ENCODE results near the gene CCDC112. TPM values are rescaled to one million over a fixed set of nuclear protein-coding genes. Genes with fewer than 3 reads are reported as not detected.

CCDC112 gene, protein sequence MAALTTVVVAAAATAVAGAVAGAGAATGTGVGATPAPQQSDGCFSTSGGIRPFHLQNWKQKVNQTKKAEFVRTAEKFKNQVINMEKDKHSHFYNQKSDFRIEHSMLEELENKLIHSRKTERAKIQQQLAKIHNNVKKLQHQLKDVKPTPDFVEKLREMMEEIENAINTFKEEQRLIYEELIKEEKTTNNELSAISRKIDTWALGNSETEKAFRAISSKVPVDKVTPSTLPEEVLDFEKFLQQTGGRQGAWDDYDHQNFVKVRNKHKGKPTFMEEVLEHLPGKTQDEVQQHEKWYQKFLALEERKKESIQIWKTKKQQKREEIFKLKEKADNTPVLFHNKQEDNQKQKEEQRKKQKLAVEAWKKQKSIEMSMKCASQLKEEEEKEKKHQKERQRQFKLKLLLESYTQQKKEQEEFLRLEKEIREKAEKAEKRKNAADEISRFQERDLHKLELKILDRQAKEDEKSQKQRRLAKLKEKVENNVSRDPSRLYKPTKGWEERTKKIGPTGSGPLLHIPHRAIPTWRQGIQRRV
- 8.8 to 9.6 TPM (median 9.1 TPM) in 3 replicates for total RNA-seq

DNA sequence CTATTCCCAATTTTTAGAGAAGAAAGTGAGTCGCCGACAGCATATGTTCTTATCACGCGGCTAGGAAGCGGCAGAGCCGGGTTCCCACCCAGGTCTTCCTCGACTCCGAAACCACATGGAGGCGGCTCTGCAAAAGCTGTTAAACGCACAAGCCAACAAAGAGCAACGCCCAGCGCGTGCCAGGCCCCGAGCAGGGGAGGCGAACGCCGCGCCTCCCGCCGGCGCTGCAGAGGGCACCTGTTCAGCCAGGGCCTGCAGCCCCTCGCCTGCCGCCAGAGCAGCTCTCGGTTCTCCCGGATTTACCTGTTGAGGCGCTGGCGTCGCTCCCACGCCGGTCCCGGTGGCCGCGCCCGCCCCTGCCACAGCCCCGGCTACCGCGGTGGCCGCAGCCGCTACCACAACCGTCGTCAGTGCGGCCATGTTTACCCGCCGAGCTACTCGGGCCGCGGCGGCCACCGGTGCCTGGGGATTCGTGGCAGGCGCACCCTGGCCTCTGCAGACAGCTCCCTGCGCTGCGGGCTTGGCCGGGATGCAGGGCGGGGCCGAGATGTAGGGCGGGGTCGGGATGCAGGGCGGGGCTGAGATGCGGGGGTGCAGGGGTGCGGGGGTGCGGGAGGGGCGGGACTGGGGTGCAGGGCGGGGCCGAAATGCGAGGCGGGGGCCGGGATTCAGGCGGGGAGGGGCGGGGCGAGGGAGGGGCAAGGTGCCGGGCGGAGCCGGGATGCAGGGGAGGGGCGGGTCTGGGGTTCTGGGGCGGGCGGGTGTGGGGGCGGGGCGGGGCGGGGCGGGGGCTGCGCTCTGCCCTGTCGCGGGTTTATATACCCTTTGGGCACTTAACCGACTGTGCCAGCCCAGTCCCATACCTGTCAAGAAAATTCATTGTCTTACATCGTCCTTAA lies at the start of gene CCDC112:
Gene CCDC112 (minus strand): TSS at position 531 of the 899 bp plus-strand sequence. CDS start 111 bp downstream, at position 420.
- peaks cover 9% of the 10 kb centered on the region for H3K36me3 Mint-ChIP-seq
- TF ChIP-seq, protein P1, sequence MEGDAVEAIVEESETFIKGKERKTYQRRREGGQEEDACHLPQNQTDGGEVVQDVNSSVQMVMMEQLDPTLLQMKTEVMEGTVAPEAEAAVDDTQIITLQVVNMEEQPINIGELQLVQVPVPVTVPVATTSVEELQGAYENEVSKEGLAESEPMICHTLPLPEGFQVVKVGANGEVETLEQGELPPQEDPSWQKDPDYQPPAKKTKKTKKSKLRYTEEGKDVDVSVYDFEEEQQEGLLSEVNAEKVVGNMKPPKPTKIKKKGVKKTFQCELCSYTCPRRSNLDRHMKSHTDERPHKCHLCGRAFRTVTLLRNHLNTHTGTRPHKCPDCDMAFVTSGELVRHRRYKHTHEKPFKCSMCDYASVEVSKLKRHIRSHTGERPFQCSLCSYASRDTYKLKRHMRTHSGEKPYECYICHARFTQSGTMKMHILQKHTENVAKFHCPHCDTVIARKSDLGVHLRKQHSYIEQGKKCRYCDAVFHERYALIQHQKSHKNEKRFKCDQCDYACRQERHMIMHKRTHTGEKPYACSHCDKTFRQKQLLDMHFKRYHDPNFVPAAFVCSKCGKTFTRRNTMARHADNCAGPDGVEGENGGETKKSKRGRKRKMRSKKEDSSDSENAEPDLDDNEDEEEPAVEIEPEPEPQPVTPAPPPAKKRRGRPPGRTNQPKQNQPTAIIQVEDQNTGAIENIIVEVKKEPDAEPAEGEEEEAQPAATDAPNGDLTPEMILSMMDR (IDR thresholded peaks at IDR 0.05; ENCODE audit: unreplicated experiment) = no peak
- H3K4me1 Mint-ChIP-seq = peaks cover 12% of the 10 kb centered on the region
- peak within 1 kb of the TSS; percentile 90 for H3K4me3 Mint-ChIP-seq
- H3K9me3 Mint-ChIP-seq = peaks cover 19% of the 10 kb centered on the region
- H3K27ac Mint-ChIP-seq = peak within 1 kb of the TSS; percentile 89
- peaks cover 9% of the 10 kb centered on the region for H3K27me3 Mint-ChIP-seq (ENCODE audit: low read depth)
- DNase-seq (ENCODE audit: low spot score in 2 of 2, unreplicated experiment in 2 of 2) = peak; percentile 64 to 74

DNA sequence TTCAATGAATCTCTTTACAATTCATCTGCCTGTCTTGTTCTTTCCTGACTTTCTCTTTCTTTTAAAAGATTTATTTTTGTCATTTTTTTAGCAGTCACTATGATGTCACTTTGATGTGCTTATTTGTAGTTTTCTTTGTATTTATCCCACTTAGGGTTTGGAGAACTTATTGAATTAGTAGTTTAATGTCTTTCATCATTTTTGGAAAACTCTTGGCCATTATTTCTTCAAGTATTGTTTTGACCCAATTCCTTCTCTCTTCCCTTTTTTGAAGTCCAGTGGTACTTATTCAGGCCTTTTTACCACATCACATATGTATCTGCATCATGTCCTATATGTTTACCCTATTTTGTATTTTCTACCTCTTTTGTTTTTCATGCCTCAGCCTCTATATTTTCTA lies 48.9 kb upstream of the CCDC112 start:
- Mint-ChIP-seq H3K36me3 (no peaks in the 10 kb centered on the region), H3K27me3 (ENCODE audit: low read depth) (no peaks in the 10 kb centered on the region), H3K9me3 (peaks cover 15% of the 10 kb centered on the region), H3K4me1 (peaks cover 6% of the 10 kb centered on the region), H3K27ac (no peak overlapping the region), H3K4me3 (no peak overlapping the region)
- no peak for DNase-seq (ENCODE audit: low spot score in 2 of 2, unreplicated experiment in 2 of 2)
- TF ChIP-seq, protein P1 (IDR thresholded peaks at IDR 0.05; ENCODE audit: unreplicated experiment) = no peak

DNA sequence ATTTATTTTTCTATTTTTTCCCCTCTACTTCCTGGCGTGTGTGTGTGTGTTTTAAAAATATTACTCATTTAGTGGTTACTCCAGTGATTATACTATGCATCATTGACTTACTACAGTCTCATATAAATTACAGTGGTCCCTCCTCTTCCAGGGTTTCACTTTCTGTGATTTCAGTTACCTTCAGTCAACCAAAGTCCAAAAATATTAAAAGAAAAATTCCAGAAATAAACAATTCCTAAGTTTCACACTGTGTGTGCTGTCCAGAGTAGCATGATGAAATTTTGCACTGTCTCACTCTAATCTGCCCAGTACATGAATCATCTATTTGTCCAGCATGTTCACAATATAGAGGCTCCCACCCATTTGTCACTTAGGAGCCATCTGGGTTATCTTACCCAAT lies 47.4 kb upstream of the CCDC112 start:
- Mint-ChIP-seq H3K27ac (no peak overlapping the region), H3K27me3 (ENCODE audit: low read depth) (no peaks in the 10 kb centered on the region), H3K4me1 (peaks cover 6% of the 10 kb centered on the region), H3K4me3 (no peak overlapping the region), H3K9me3 (peaks cover 15% of the 10 kb centered on the region), H3K36me3 (no peaks in the 10 kb centered on the region)
- TF ChIP-seq, protein P1 (IDR thresholded peaks at IDR 0.05; ENCODE audit: unreplicated experiment) = no peak
- DNase-seq (ENCODE audit: low spot score in 2 of 2, unreplicated experiment in 2 of 2) = no peak

DNA sequence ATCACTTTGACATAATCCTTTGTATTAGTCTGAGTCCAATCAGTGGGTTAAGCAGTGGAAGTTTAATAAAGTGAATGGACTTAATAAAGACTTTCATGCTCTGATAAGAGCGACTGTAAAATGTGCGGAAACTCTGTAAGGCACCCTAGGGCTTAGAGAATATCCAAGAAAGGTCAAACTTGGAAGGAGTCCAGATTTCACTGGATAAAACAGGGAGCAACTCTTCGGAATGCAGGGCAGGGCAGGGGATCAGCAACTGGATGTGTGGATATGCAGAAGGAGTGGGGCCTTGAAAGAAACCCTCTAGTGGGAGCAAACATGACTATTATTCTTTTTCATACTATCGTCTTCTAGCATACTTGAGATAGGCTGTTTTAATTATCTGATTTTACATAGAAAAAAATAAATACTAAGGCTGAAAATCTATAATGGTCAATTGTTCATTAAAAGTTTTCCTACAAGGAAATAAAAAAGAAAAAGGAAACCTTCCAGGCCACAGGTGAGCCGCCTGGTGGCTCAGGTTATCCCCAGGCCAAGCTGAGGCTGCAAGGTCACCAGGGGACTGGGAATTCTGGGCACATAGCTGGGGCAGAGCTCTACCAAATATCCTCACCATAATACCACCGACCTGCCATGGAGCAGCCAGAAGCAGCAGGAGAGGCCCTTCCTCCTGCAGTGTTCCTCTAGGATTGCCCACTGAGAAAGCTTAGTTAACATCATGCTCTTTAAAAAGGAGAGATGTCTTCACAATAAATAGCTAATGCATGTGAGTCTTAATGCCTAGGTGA lies 46.3 kb upstream of the CCDC112 start:
- no peak for DNase-seq (ENCODE audit: low spot score in 2 of 2, unreplicated experiment in 2 of 2)
- Mint-ChIP-seq H3K36me3 (no peaks in the 10 kb centered on the region), H3K27me3 (ENCODE audit: low read depth) (no peaks in the 10 kb centered on the region), H3K9me3 (peaks cover 15% of the 10 kb centered on the region), H3K27ac (no peak overlapping the region), H3K4me1 (peaks cover 6% of the 10 kb centered on the region), H3K4me3 (no peak overlapping the region)
- TF ChIP-seq, protein P1 (IDR thresholded peaks at IDR 0.05; ENCODE audit: unreplicated experiment) = no peak

DNA sequence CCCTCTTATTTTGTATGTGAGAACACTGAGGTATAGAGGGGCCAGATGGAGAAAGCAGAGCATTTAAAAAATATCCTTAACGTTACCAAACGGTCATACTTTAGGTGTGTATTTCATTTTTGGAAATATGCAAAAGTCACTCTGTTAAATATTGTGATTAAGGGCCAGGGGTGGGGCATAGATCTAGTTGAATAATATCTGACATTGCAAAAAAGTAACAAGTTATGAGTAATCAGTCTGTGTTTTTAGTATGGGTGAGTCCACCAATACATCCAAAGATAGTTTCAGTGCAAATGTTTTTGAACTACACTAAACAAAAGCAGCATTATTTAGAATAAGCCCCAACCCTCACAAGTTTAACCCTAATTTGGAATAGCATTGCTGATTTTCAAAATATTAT lies 45.3 kb upstream of the CCDC112 start:
- Mint-ChIP-seq H3K4me1 (peaks cover 6% of the 10 kb centered on the region), H3K27me3 (ENCODE audit: low read depth) (peaks cover 2% of the 10 kb centered on the region), H3K9me3 (peaks cover 15% of the 10 kb centered on the region), H3K36me3 (no peaks in the 10 kb centered on the region), H3K4me3 (no peak overlapping the region), H3K27ac (no peak overlapping the region)
- TF ChIP-seq, protein P1 (IDR thresholded peaks at IDR 0.05; ENCODE audit: unreplicated experiment) = no peak
- no peak for DNase-seq (ENCODE audit: low spot score in 2 of 2, unreplicated experiment in 2 of 2)

Measured in mesothelial cell of epicardium (in vitro differentiated cells).